ENCODE measurements around the gene CD164L2. TPM values are rescaled to one million over a fixed set of nuclear protein-coding genes. Genes with fewer than 3 reads are reported as not detected.

Gene CD164L2
- total RNA-seq, 1 experiment from 2014 or later, result not detected

DNA sequence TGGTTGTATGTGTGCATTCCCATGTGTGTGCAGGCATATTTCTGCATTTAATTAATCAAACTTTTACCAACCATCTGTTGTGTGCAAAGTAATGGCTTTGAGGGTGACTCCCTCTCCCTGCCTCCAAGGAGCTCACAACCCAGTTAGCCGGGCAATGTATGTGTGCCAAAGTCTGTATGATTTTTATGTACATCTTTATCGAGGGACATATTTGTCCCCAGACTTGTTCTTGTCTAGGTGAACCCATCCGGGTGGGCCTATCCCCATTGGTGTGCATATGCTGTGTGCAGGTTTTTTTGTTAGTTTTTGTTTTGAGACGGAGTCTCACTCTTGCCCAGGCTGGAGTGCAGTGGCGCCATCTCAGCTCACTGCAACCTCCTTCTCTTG lies 39.5 kb downstream of the CD164L2 start:
- Histone ChIP-seq H3K4me3 (ENCODE audit: low read depth, low read length) (no peak overlapping the region), H3K9me3 (no peaks in the 10 kb centered on the region), H3K36me3 (ENCODE audit: control insufficient read depth, insufficient read depth, low read length) (no peaks in the 10 kb centered on the region), H3K4me1 (peaks cover 26% of the 10 kb centered on the region), H3K27me3 (replicated peaks; ENCODE audit: control insufficient read depth, insufficient read depth, low read length) (no peaks in the 10 kb centered on the region)
- POLR2A ChIA-PET, result interaction anchor here (1.2 kb wide), 1 partner anchor 8 kb away, joined by 3 read pairs; no protein-coding TSS in a partner anchor
- DNase-seq, result no peak
- TF ChIP-seq, protein P1, sequence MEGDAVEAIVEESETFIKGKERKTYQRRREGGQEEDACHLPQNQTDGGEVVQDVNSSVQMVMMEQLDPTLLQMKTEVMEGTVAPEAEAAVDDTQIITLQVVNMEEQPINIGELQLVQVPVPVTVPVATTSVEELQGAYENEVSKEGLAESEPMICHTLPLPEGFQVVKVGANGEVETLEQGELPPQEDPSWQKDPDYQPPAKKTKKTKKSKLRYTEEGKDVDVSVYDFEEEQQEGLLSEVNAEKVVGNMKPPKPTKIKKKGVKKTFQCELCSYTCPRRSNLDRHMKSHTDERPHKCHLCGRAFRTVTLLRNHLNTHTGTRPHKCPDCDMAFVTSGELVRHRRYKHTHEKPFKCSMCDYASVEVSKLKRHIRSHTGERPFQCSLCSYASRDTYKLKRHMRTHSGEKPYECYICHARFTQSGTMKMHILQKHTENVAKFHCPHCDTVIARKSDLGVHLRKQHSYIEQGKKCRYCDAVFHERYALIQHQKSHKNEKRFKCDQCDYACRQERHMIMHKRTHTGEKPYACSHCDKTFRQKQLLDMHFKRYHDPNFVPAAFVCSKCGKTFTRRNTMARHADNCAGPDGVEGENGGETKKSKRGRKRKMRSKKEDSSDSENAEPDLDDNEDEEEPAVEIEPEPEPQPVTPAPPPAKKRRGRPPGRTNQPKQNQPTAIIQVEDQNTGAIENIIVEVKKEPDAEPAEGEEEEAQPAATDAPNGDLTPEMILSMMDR (IDR thresholded peaks at IDR 0.05; ENCODE audit: insufficient read depth in 1 of 2, low read depth in 1 of 2, low read length in 1 of 2, severe bottlenecking in 1 of 2, unreplicated experiment in 1 of 2), result no peak
- no TSS peak for BruUV-seq (replicated peaks)
- H3K4me3 Mint-ChIP-seq (ENCODE audit: unreplicated experiment), result peak overlapping the region; percentile 71
- H3K27me3 Mint-ChIP-seq (ENCODE audit: insufficient read depth, unreplicated experiment), result no peaks in the 10 kb centered on the region
- H3K27ac Mint-ChIP-seq (ENCODE audit: unreplicated experiment), result peak overlapping the region; percentile 39
- peaks cover 32% of the 10 kb centered on the region for H3K36me3 Mint-ChIP-seq (ENCODE audit: insufficient read depth, unreplicated experiment)
- intact Hi-C loops (cut with micrococcal nuclease; ENCODE audit: unreplicated experiment), result no loop called here
- CTCF ChIA-PET, result no interaction called here
- H3K4me1 Mint-ChIP-seq (ENCODE audit: low read depth, unreplicated experiment), result peaks cover 35% of the 10 kb centered on the region
- H3K9me3 Mint-ChIP-seq (ENCODE audit: unreplicated experiment), result no peaks in the 10 kb centered on the region

DNA sequence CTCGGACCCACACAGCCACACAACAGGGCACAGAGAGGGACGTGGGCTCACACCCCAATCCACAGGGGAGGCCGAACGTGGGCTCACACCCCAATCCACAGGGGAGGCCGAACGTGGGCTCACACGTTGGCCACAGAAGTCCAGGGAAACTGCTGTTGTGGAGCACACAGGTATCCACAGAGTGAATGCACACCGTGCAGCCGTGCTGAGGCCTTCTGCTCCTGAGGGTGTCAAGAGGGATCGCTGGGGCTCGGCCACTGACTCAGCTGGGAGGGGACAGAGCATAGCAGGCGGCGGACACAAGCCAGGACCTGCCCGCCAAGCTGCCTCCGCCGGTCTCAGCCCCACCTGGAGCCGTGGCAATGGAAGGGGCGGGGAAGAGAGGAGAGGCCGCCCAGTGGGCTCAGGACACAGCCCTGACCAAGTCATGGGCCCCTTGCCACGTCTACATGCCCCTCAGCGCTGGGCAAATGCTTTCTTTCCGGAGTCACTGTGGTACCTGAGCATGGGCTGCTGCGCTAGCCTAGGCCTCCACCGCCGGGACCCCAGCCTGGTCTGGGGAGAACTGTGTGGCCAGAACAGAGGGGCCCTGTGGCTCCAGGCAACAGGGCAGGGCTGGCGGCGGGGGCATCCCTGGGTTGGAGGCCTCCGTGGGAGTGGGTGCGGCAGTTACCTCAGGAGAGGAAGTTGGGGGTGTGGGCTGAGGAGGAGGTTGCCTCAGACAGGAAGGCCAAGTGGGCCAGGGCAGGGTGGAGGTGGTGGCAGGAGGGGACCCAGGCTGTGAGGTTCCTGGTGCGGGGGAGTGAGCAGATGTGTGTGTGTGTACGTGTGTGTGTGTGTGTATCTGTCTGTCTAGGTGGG lies 40.1 kb downstream of the CD164L2 start:
- Mint-ChIP-seq H3K9me3 (ENCODE audit: unreplicated experiment) (no peaks in the 10 kb centered on the region), H3K27ac (ENCODE audit: unreplicated experiment) (peak overlapping the region; percentile 76), H3K4me3 (ENCODE audit: unreplicated experiment) (peak overlapping the region; percentile 71), H3K27me3 (ENCODE audit: insufficient read depth, unreplicated experiment) (no peaks in the 10 kb centered on the region), H3K36me3 (ENCODE audit: insufficient read depth, unreplicated experiment) (peaks cover 32% of the 10 kb centered on the region), H3K4me1 (ENCODE audit: low read depth, unreplicated experiment) (peaks cover 33% of the 10 kb centered on the region)
- POLR2A ChIA-PET, result interaction anchor here (1.2 kb wide), 1 partner anchor 9 kb away, joined by 3 read pairs; no protein-coding TSS in a partner anchor
- no peak overlapping the region; the same call in 1 of the 2 replicates for H3K4me3 ChIP-seq (ENCODE audit: low read depth, low read length)
- no peaks in the 10 kb centered on the region for H3K27me3 ChIP-seq (replicated peaks; ENCODE audit: control insufficient read depth, insufficient read depth, low read length)
- H3K9me3 ChIP-seq, result no peaks in the 10 kb centered on the region
- no peaks in the 10 kb centered on the region for H3K36me3 ChIP-seq (ENCODE audit: control insufficient read depth, insufficient read depth, low read length)
- peak in 1 of 2 experiments; percentile 52 for DNase-seq
- CTCF ChIA-PET, result no interaction called here
- intact Hi-C loops (cut with micrococcal nuclease; ENCODE audit: unreplicated experiment), result no loop called here
- H3K4me1 ChIP-seq, result peaks cover 26% of the 10 kb centered on the region
- TF ChIP-seq, protein P1 (IDR thresholded peaks at IDR 0.05; ENCODE audit: insufficient read depth in 1 of 2, low read depth in 1 of 2, low read length in 1 of 2, severe bottlenecking in 1 of 2, unreplicated experiment in 1 of 2), result no peak
- no TSS peak for BruUV-seq (replicated peaks)

- Histone ChIP-seq H3K9me3 (no peaks in the 10 kb centered on the region), H3K4me1 (peaks cover 25% of the 10 kb centered on the region), H3K27me3 (replicated peaks; ENCODE audit: control insufficient read depth, insufficient read depth, low read length) (no peaks in the 10 kb centered on the region), H3K36me3 (ENCODE audit: control insufficient read depth, insufficient read depth, low read length) (no peaks in the 10 kb centered on the region), H3K4me3 (ENCODE audit: low read depth, low read length) (peak overlapping the region; percentile 41)
- ChIA-PET POLR2A (interaction anchor here (1.2 kb wide), 1 partner anchor 9 kb away, joined by 3 read pairs; no protein-coding TSS in a partner anchor), CTCF (interaction anchor here (0.6 to 0.7 kb wide), 2 partner anchors 17 to 24 kb away, joined by 3 read pairs; no protein-coding TSS in a partner anchor)
- H3K27me3 Mint-ChIP-seq (ENCODE audit: insufficient read depth, unreplicated experiment), result no peaks in the 10 kb centered on the region
- H3K9me3 Mint-ChIP-seq (ENCODE audit: unreplicated experiment), result no peaks in the 10 kb centered on the region
- TF ChIP-seq, protein P1 (IDR thresholded peaks at IDR 0.05; ENCODE audit: insufficient read depth in 1 of 2, low read depth in 1 of 2, low read length in 1 of 2, severe bottlenecking in 1 of 2, unreplicated experiment in 1 of 2), result no peak
- H3K4me1 Mint-ChIP-seq (ENCODE audit: low read depth, unreplicated experiment), result peaks cover 27% of the 10 kb centered on the region
- TSS peak; percentile 36 for BruUV-seq (replicated peaks)
- H3K4me3 Mint-ChIP-seq (ENCODE audit: unreplicated experiment), result peak overlapping the region; percentile 71
- H3K27ac Mint-ChIP-seq (ENCODE audit: unreplicated experiment), result peak overlapping the region; percentile 76
- intact Hi-C loops (cut with micrococcal nuclease; ENCODE audit: unreplicated experiment), result no loop called here
- DNase-seq, result no peak
- peaks cover 26% of the 10 kb centered on the region for H3K36me3 Mint-ChIP-seq (ENCODE audit: insufficient read depth, unreplicated experiment)
Observed at GRCh38 chr1:27342391-27342777, 40.7 kb downstream of the CD164L2 start.
